Nephron (organoid): ENCODE data around the gene RHBDF1.

Source experiments
- H3K27ac Mint-ChIP-seq, 3 experiments: 2 replicates each; pipeline ENCODE4 v1.8.0; 2020; ENCODE audit warnings: mixed read lengths in 3 of 3, mild to moderate bottlenecking in 2 of 3, moderate library complexity in 1 of 3
- H3K27me3 Mint-ChIP-seq: 2 replicates; pipeline ENCODE4 v1.8.0; 2021; ENCODE audit warnings: low read depth, mild to moderate bottlenecking, moderate library complexity, mixed read lengths
- H3K36me3 Mint-ChIP-seq: 2 replicates; pipeline ENCODE4 v1.8.0; 2020; ENCODE audit warnings: low read depth, mixed read lengths
- H3K4me1 Mint-ChIP-seq: 2 replicates; pipeline ENCODE4 v1.8.0; 2020; ENCODE audit warnings: mixed read lengths
- H3K4me3 Mint-ChIP-seq, 3 experiments: 2 replicates each; pipeline ENCODE4 v1.8.0; 2020; ENCODE audit warnings: mild to moderate bottlenecking in 3 of 3, mixed read lengths in 3 of 3, moderate library complexity in 2 of 3
- H3K9me3 Mint-ChIP-seq: 2 replicates; pipeline ENCODE4 v1.8.0; 2020; ENCODE audit warnings: mixed read lengths
- CTCF ChIP-seq, 3 experiments: fragments of 200-600 bp; sonication (generic); IDR thresholded peaks; one replicate each; pipeline ENCODE4 v1.5.0; 2021; ENCODE audit warnings: antibody characterized with exemption in 3 of 3; ENCODE audit not compliant: unreplicated experiment in 3 of 3

RHBDF1 gene

DNA sequence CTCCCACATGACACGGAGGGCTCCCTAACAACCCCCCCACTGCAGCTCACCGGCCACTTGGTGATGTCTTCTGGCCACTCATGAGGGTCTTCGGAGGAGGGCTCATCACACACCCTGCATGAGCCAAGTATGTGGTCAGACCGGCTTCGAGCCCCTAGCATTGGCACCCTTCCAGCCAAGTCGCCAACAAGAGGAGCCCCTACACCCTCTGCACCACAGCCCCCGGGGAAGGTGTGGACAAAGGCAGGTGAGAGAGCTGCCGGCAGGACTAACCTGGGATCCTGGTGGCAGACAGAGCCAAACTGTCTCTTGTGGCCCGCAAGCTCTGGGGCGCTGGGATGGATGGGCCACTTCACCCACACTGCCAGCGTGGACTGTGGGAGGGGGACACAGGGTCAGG lies 12.3 kb downstream of the RHBDF1 start:
- H3K36me3 Mint-ChIP-seq: peaks cover 26% of the 10 kb centered on the region
- no peak for TF ChIP-seq CTCF (IDR thresholded peaks at IDR 0.05; ENCODE audit: unreplicated experiment in 3 of 3)
- no peaks in the 10 kb centered on the region for H3K9me3 Mint-ChIP-seq
- H3K4me1 Mint-ChIP-seq: peaks cover 4% of the 10 kb centered on the region
- H3K4me3 Mint-ChIP-seq: no peak overlapping the region
- H3K27me3 Mint-ChIP-seq: no peaks in the 10 kb centered on the region
- no peak overlapping the region for H3K27ac Mint-ChIP-seq

DNA sequence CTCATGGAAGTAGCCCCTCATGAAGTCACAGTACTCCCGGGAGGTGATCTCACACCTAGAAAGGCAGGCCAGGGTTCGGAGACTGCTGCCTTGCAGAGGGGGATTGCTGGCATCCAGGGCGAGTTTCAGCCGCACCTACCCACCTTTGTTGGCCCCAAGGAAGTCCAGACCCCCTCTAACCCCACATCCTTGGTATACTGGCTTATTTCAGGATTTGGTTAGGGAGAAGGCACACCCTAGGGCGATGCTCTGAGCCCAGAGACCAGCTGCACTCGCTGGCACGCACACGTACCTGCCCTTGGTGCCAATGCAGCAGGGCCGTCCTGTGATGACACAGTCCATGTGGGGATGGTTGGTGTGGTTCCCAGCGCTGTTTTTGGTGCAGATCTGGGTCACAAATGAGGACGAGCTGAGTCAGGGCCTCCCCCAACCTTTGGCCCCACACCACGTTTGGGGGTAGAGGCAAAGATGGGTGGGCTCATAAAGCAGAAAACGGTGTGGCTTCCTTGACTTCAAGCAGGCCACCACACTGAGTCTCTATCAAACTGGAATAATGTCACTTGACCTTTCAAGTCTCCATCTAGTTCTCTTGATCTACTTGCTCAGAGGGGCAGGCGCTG lies 12.9 kb downstream of the RHBDF1 start:
- H3K4me3 Mint-ChIP-seq: no peak overlapping the region
- peaks cover 26% of the 10 kb centered on the region for H3K36me3 Mint-ChIP-seq
- no peak for TF ChIP-seq CTCF (IDR thresholded peaks at IDR 0.05; ENCODE audit: unreplicated experiment in 3 of 3)
- no peaks in the 10 kb centered on the region for H3K27me3 Mint-ChIP-seq
- peaks cover 4% of the 10 kb centered on the region for H3K4me1 Mint-ChIP-seq
- no peak overlapping the region for H3K27ac Mint-ChIP-seq
- no peaks in the 10 kb centered on the region for H3K9me3 Mint-ChIP-seq

GRCh38 chr16:58491-59439 lies 13.7 kb downstream of the RHBDF1 start:
- H3K4me3 Mint-ChIP-seq: no peak overlapping the region
- peaks cover 4% of the 10 kb centered on the region for H3K4me1 Mint-ChIP-seq
- no peaks in the 10 kb centered on the region for H3K27me3 Mint-ChIP-seq
- no peaks in the 10 kb centered on the region for H3K9me3 Mint-ChIP-seq
- H3K36me3 Mint-ChIP-seq: peaks cover 26% of the 10 kb centered on the region
- H3K27ac Mint-ChIP-seq: no peak overlapping the region
- TF ChIP-seq CTCF (IDR thresholded peaks at IDR 0.05; ENCODE audit: unreplicated experiment in 3 of 3): no peak

- Mint-ChIP-seq H3K4me3 (no peak overlapping the region), H3K4me1 (peaks cover 7% of the 10 kb centered on the region), H3K27ac (no peak overlapping the region), H3K36me3 (peaks cover 26% of the 10 kb centered on the region), H3K9me3 (no peaks in the 10 kb centered on the region), H3K27me3 (no peaks in the 10 kb centered on the region)
- no peak for TF ChIP-seq CTCF (IDR thresholded peaks at IDR 0.05; ENCODE audit: unreplicated experiment in 3 of 3)
Measured at GRCh38 chr16:57711-58110, 14.7 kb downstream of the RHBDF1 start.

GRCh38 chr16:56231-56927 lies 16.1 kb downstream of the RHBDF1 start:
- H3K4me3 Mint-ChIP-seq: peak overlapping the region; percentile 72 to 90 (median 76)
- no peaks in the 10 kb centered on the region for H3K9me3 Mint-ChIP-seq
- no peak overlapping the region for H3K27ac Mint-ChIP-seq
- peaks cover 10% of the 10 kb centered on the region for H3K4me1 Mint-ChIP-seq
- H3K27me3 Mint-ChIP-seq: no peaks in the 10 kb centered on the region
- no peak for TF ChIP-seq CTCF (IDR thresholded peaks at IDR 0.05; ENCODE audit: unreplicated experiment in 3 of 3)
- peaks cover 28% of the 10 kb centered on the region for H3K36me3 Mint-ChIP-seq
